G401 (cell line): ENCODE data around the gene NRCAM. TPM values are rescaled to one million over a fixed set of nuclear protein-coding genes. Genes with fewer than 3 reads are reported as not detected.
"Not testable (repeated sequence)": the region's sequence is repeated elsewhere in the genome, so short reads cannot be mapped to it uniquely, and the experiment has no call there.

Source experiments
- DNase-seq: peaks from one replicate; pipeline ENCODE4 v3.0.0-alpha.2; 2015; ENCODE audit warnings: low spot score
- in situ Hi-C: cut with HindIII; loops from 2 replicates; pipeline ENCODE4 v1.10.0; 2016; ENCODE audit warnings: low sequenced_read_pairs, mixed read lengths
- total RNA-seq: library from RNA; depleted of rRNA; stranded (reverse); fragments of >200 nt; shearing (Covaris generic); gene quantifications from 2 replicates; pipeline ENCODE4 v1.2.3, GENCODE V29; 2014

The NRCAM gene
- total RNA-seq, 1 experiment from 2014 or later = not detected

- DNase-seq = peak; percentile 73
- in situ Hi-C loops = no loop called here
Observed at GRCh38 chr7:108367946-108368345, 88.3 kb downstream of the NRCAM start.

- in situ Hi-C loops = no loop called here
- no peak for DNase-seq
Observed at GRCh38 chr7:108367314-108367713, 88.9 kb downstream of the NRCAM start.

GRCh38 chr7:108363659-108364058, 92.6 kb downstream of the NRCAM start:
- in situ Hi-C loops = no loop called here
- DNase-seq = no peak

GRCh38 chr7:108360058-108360800, 96.0 kb downstream of the NRCAM start:
- no peak for DNase-seq
- in situ Hi-C loops = no loop called here

GRCh38 chr7:108358553-108358952, 97.7 kb downstream of the NRCAM start:
- no peak for DNase-seq
- in situ Hi-C loops = no loop called here

GRCh38 chr7:108351729-108352131, 104.5 kb downstream of the NRCAM start:
- DNase-seq = no peak
- in situ Hi-C loops = no loop called here

- no peak for DNase-seq
- in situ Hi-C loops = no loop called here
Observed at GRCh38 chr7:108348913-108349312, 107.3 kb downstream of the NRCAM start.

- in situ Hi-C loops = no loop called here
- no peak for DNase-seq
Observed at GRCh38 chr7:108347616-108348015, 108.6 kb downstream of the NRCAM start.

- DNase-seq = no peak
- in situ Hi-C loops = no loop called here
Observed at GRCh38 chr7:108345710-108346336, 110.4 kb downstream of the NRCAM start.

- DNase-seq = no peak
- in situ Hi-C loops = no loop called here
Observed at GRCh38 chr7:108340856-108341411, 115.3 kb downstream of the NRCAM start.

- DNase-seq, in situ Hi-C loops: not testable (repeated sequence)
Observed at GRCh38 chr7:108340406-108340805, 115.8 kb downstream of the NRCAM start.

- in situ Hi-C loops = no loop called here
- DNase-seq = peak; percentile 49
Observed at GRCh38 chr7:108335269-108335918, 120.8 kb downstream of the NRCAM start.

GRCh38 chr7:108332937-108333336, 123.3 kb downstream of the NRCAM start:
- no peak for DNase-seq
- in situ Hi-C loops = no loop called here

GRCh38 chr7:108331971-108332370, 124.3 kb downstream of the NRCAM start:
- no peak for DNase-seq
- in situ Hi-C loops = no loop called here

GRCh38 chr7:108330227-108330626, 126.0 kb downstream of the NRCAM start:
- DNase-seq = no peak
- in situ Hi-C loops = no loop called here

- in situ Hi-C loops = no loop called here
- no peak for DNase-seq
Observed at GRCh38 chr7:108329514-108329913, 126.7 kb downstream of the NRCAM start.

GRCh38 chr7:108328174-108328651, 128.0 kb downstream of the NRCAM start:
- no peak for DNase-seq
- in situ Hi-C loops = no loop called here

GRCh38 chr7:108327353-108327752, 128.9 kb downstream of the NRCAM start:
- DNase-seq = no peak
- in situ Hi-C loops = no loop called here

- DNase-seq = no peak
- in situ Hi-C loops = no loop called here
Observed at GRCh38 chr7:108326938-108327337, 129.3 kb downstream of the NRCAM start.
